ENCODE data around the gene EBF3. TPM values are rescaled to one million over a fixed set of nuclear protein-coding genes. Genes with fewer than 3 reads are reported as not detected.

Gene EBF3
- total RNA-seq, 4 donors from 2014 or later, result 29.1 to 50.9 (median 43.9) TPM

DNA sequence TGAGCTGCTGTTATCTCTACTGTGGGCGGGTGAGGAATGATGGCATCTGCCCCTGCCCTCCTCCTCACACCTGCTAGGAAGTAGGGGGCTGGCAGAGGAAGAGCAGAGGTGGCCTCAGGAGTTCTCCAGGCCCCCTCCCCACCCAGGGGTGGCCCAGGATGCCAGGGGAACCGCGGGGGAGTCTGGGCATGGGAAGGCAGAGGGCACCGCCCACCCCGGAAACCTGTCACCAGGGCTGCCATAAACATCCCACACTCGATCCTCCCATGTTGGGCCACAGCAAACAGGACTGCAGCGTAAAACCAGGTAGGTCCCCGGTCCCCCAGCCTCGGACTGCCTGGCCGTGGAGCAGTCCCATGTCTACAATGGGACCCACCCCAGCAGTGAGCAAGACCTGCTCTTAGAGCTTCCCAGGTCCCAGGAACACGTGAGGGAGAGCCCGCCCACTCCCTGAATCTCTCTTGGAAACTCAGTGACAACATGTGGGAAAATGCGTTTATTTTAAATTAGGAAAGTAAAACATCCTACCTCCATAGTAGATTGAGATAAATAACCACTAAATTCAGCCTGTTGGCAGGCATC is 23.4 kb downstream of the EBF3 start:
- TF ChIP-seq, protein P1, sequence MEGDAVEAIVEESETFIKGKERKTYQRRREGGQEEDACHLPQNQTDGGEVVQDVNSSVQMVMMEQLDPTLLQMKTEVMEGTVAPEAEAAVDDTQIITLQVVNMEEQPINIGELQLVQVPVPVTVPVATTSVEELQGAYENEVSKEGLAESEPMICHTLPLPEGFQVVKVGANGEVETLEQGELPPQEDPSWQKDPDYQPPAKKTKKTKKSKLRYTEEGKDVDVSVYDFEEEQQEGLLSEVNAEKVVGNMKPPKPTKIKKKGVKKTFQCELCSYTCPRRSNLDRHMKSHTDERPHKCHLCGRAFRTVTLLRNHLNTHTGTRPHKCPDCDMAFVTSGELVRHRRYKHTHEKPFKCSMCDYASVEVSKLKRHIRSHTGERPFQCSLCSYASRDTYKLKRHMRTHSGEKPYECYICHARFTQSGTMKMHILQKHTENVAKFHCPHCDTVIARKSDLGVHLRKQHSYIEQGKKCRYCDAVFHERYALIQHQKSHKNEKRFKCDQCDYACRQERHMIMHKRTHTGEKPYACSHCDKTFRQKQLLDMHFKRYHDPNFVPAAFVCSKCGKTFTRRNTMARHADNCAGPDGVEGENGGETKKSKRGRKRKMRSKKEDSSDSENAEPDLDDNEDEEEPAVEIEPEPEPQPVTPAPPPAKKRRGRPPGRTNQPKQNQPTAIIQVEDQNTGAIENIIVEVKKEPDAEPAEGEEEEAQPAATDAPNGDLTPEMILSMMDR (IDR thresholded peaks at IDR 0.05; ENCODE audit: low read depth), result no peak

DNA sequence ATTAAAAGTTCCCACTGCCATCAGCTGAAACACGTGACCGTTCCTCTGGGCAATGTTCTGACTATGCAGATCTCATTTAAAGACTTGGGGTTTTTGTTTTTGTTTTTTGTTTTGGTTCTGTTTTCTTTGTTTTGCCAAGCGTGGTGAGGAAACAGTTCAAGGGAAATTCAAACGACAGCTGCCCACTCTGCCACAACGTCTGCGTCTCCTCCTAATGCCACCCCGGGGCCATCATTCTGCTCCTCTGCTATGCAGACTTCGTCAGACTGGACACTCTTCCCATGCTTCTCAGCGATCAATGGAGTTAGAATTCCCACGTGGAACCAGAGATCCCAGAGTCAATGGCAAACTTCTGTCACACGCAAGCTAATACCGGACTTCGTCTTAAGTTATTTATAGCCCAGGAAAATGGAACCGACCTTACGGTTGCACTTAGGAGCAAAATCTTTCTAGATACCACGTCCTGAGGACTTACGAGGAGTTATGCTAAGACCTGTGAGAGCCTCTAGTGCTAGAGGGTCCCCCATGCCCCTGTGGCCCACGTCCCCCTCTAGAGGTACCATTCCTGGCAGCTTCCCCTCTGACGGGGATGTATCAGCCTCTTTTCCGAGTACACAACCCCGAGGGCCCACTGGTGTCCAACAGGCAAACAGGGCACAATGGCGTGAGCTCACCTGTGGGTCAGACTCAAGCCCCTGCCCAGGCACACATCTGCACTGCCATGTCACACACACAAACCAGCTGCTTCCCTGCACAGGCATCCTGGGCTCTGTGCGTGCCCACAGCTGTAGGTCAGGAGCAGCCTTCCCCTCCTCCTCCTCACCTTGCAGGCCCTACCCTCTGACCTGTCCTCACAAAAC is 24.4 kb downstream of the EBF3 start:
- TF ChIP-seq, protein P1 (IDR thresholded peaks at IDR 0.05; ENCODE audit: low read depth), result no peak

DNA sequence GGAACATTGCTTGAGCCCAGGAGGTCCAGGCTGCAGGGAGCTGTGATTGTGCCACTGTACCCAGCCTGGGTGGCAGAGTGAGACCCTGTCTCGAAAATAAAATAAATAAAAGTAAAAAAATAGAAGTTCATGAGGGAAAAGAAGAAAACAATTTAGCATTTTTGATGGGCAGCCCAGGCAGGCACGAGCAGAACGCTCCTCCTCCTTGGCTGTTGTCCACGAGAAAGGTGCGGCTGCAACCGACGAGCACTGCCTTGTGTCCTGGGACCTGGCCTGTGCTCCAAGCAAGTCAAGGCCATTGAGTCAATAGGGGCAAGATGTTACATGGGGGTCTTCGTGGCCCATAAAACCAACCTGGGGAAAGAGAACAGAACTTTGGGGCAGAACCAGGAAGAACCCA is 25.6 kb downstream of the EBF3 start:
- TF ChIP-seq, protein P1 (IDR thresholded peaks at IDR 0.05; ENCODE audit: low read depth), result no peak

DNA sequence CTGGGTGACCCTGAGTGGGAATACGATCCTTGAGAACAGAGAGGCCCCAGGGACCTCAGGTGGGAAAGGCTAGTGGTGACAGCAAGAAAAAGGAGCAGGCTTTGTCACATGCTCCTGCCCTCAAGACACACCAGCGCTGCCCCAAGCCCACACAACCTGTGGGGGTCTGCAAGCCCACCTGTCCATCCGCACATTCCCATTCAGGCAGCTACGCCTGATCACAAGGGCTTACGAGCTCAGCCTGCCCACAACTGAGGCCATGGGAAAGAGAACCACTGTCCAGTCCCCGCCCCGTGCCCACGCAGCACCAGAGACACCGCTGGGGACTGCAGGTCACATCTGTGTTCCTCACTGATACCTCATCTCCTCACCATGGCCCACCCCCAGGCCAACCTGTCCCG is 26.7 kb downstream of the EBF3 start:
- TF ChIP-seq, protein P1 (IDR thresholded peaks at IDR 0.05; ENCODE audit: low read depth), result no peak

DNA sequence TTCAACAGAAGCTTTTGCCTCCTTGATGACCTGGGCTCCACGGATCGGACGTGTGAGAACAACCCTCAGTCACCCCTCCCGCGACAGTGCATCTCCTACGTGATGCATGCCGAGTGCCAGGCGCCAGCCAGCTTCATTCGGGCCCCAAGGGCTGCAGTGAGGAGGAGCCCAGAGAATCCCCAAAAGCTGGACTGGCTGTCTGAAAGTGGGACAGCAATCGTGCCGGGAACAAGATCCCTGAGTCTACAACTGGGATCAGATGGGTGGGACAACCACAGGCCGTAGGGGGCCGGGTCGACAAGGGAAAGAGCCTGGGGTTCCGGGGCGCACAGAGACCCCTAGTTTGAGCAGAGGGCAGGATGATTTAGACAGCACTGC is 27.2 kb downstream of the EBF3 start:
- TF ChIP-seq, protein P1 (IDR thresholded peaks at IDR 0.05; ENCODE audit: low read depth), result no peak

DNA sequence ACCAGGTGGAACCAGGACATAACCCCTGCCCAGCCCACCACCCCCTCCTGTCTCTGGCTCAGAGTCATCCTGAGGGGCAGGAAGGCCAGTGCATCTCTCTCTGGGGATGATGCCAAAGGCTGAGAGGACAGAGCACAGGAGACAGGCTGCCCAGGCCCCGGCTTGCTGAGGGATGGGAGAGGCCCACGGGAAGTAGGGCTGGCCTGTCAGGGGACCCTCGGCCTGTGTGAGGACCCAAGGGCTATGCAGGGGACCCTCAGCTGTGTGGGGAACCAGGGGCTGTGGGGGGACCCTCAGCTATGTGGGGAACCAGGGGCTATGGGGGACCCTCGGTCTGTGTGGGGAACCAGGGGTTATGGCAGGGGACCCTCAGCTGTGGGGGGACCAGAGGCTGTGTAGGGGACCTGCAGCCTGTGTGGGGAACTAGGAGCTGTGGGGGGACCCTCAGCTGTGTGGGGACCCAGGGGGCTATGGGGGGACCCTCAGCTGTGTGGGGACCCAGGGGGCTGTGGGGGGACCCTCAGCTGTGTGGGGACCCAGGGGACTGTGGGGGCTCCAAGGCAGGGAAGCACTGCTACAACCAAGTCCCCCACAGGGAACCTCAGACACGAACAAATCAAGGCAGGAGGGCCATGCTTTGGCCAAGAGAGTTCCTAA is 27.7 kb downstream of the EBF3 start:
- TF ChIP-seq, protein P1 (IDR thresholded peaks at IDR 0.05; ENCODE audit: low read depth), result no peak

DNA sequence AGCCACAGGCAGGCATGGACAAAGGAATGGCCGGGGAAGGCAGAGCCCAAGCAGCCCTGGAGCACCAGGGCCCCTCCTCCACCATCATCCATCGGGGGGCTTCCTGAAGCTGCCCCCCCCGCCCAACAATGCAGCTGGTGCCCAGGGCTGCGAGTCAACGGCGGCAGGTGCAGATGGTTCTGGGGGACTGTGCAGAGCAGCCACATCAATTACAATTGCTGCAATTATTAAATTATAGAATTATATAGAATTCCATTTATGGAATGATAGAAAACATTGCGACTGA is 28.3 kb downstream of the EBF3 start:
- TF ChIP-seq, protein P1 (IDR thresholded peaks at IDR 0.05; ENCODE audit: low read depth), result no peak
